Measurements from ENCODE around the gene CDC7.

GRCh38 chr1:91455896-91456295, 44.8 kb upstream of the CDC7 start:
- TF ChIP-seq, protein P1, sequence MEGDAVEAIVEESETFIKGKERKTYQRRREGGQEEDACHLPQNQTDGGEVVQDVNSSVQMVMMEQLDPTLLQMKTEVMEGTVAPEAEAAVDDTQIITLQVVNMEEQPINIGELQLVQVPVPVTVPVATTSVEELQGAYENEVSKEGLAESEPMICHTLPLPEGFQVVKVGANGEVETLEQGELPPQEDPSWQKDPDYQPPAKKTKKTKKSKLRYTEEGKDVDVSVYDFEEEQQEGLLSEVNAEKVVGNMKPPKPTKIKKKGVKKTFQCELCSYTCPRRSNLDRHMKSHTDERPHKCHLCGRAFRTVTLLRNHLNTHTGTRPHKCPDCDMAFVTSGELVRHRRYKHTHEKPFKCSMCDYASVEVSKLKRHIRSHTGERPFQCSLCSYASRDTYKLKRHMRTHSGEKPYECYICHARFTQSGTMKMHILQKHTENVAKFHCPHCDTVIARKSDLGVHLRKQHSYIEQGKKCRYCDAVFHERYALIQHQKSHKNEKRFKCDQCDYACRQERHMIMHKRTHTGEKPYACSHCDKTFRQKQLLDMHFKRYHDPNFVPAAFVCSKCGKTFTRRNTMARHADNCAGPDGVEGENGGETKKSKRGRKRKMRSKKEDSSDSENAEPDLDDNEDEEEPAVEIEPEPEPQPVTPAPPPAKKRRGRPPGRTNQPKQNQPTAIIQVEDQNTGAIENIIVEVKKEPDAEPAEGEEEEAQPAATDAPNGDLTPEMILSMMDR (conservative IDR thresholded peaks at IDR 0.05), result no peak
- no peak for TF ChIP-seq ZFX (IDR thresholded peaks at IDR 0.05)
